Esophagus squamous epithelium (tissue), 5 donors: ENCODE measurements around the gene SLC17A6. TPM values are rescaled to one million over a fixed set of nuclear protein-coding genes. Genes with fewer than 3 reads are reported as not detected.

Source experiments
- DNase-seq: peaks from one replicate; lab custom pipeline; 2025; lab: John Stamatoyannopoulos, UW
- H3K27ac ChIP-seq, 4 donors: fragments of 200-600 bp; sonication (generic); one replicate each; pipeline ENCODE4 v1.5.1; 2016 to 2019; ENCODE audit warnings: mild to moderate bottlenecking in 1 of 4
- H3K27me3 ChIP-seq, 4 donors: fragments of 200-600 bp; sonication (generic); 1 replicate in 3 of 4; 2 replicates in 1 of 4; pipeline versions ENCODE4 v1.5.1 to v1.6.0; 2017 to 2021; ENCODE audit warnings: antibody characterized with exemption in 1 of 4
- H3K36me3 ChIP-seq, 3 donors: fragments of 200-600 bp; sonication (generic); one replicate each; pipeline ENCODE4 v1.5.1; 2016 to 2019
- H3K4me1 ChIP-seq, 3 donors: fragments of 200-600 bp; sonication (generic); one replicate each; pipeline ENCODE4 v1.5.1; 2017 to 2019
- H3K4me3 ChIP-seq, 4 donors: fragments of 200-600 bp; sonication (generic); 1 replicate in 3 of 4; 2 replicates in 1 of 4; pipeline ENCODE4 v1.5.1; 2016 to 2019; ENCODE audit warnings: mild to moderate bottlenecking in 2 of 4, moderate library complexity in 1 of 4
- H3K9me3 ChIP-seq, 3 donors: fragments of 200-600 bp; sonication (generic); one replicate each; pipeline ENCODE4 v1.5.1; 2016 to 2019
- CTCF ChIP-seq, 6 experiments: fragments of 450-650 bp in 4 of 6; fragments of 200-600 bp in 2 of 6; sonication (generic) in 2 of 6; IDR thresholded peaks; one replicate each; pipeline ENCODE4 v1.5.1; 2016 to 2019; ENCODE audit warnings: antibody characterized with exemption in 6 of 6, mild to moderate bottlenecking in 4 of 6, moderate library complexity in 4 of 6
- POLR2A ChIP-seq, 4 donors: fragments of 450-650 bp; IDR thresholded peaks; one replicate each; pipeline ENCODE4 v1.6.1; 2017; ENCODE audit warnings: antibody characterized with exemption in 4 of 4, mild to moderate bottlenecking in 4 of 4, moderate library complexity in 3 of 4
- WGBS, 2 donors: methylation state at CpG; one replicate each; pipeline ENCODE4 v1.1.5; 2018; 5-methylcytosine and 5-hydroxymethylcytosine counted together
- intact Hi-C: fragments of 100-400 bp; cut with DNase I; formaldehyde crosslinking; loops from one replicate; pipeline ENCODE4 v1.15.0; 2022
- total RNA-seq, 4 donors: library from RNA; depleted of rRNA; stranded (reverse); fragments of >200 nt; gene quantifications; one replicate each; pipeline ENCODE4 v1.1.0, GENCODE V29; 2016
- donor health status: DM: yes; HTN: yes; CAD: no.

The SLC17A6 gene
- total RNA-seq, 4 donors from 2014 or later = not detected

GRCh38 chr11:22347857-22348487 is 9.8 kb downstream of the SLC17A6 start:
- Histone ChIP-seq H3K27ac (no peak overlapping the region), H3K4me3 (no peak overlapping the region), H3K36me3 (no peaks in the 10 kb centered on the region), H3K9me3 (no peaks in the 10 kb centered on the region), H3K4me1 (peaks cover 0 to 4% (median 0%) of the 10 kb centered on the region in 3 donors), H3K27me3 (peaks cover 0 to 39% (median 7%) of the 10 kb centered on the region in 4 donors)
- DNase-seq = no peak
- TF ChIP-seq POLR2A (IDR thresholded peaks at IDR 0.05) (no peak), CTCF (IDR thresholded peaks at IDR 0.05) (no peak)
- intact Hi-C loops = no loop called here
- 87 to 88% methylated on average over 4 of the region's 4 CpGs for WGBS, 2 donors

- no peaks in the 10 kb centered on the region for H3K4me1 ChIP-seq
- no peaks in the 10 kb centered on the region for H3K9me3 ChIP-seq
- WGBS, 2 donors = 48 to 63% methylated on average over 2 of the region's 2 CpGs
- no peaks in the 10 kb centered on the region for H3K36me3 ChIP-seq
- DNase-seq = no peak
- TF ChIP-seq CTCF (IDR thresholded peaks at IDR 0.05) (no peak), POLR2A (IDR thresholded peaks at IDR 0.05) (no peak)
- peaks cover 0 to 24% (median 0%) of the 10 kb centered on the region in 4 donors for H3K27me3 ChIP-seq
- intact Hi-C loops = no loop called here
- H3K4me3 ChIP-seq = no peak overlapping the region
- no peak overlapping the region for H3K27ac ChIP-seq
These were observed 11.3 kb downstream of the SLC17A6 start for GRCh38 chr11:22349491-22349890.

GRCh38 chr11:22359295-22359694 is 21.1 kb downstream of the SLC17A6 start:
- TF ChIP-seq POLR2A (IDR thresholded peaks at IDR 0.05) (no peak), CTCF (IDR thresholded peaks at IDR 0.05) (no peak)
- DNase-seq = no peak
- H3K27ac ChIP-seq = no peak overlapping the region
- H3K4me3 ChIP-seq = no peak overlapping the region
- H3K27me3 ChIP-seq = no peaks in the 10 kb centered on the region
- H3K9me3 ChIP-seq = no peaks in the 10 kb centered on the region
- H3K36me3 ChIP-seq = no peaks in the 10 kb centered on the region
- H3K4me1 ChIP-seq = no peaks in the 10 kb centered on the region
- intact Hi-C loops = no loop called here
- WGBS, 2 donors = 71 to 74% methylated on average over 2 of the region's 2 CpGs

GRCh38 chr11:22371160-22371559 is 33.0 kb downstream of the SLC17A6 start:
- H3K36me3 ChIP-seq = no peaks in the 10 kb centered on the region
- H3K4me1 ChIP-seq = no peaks in the 10 kb centered on the region
- DNase-seq = no peak
- WGBS, 2 donors = 16 to 29% methylated on average over 3 of the region's 3 CpGs
- intact Hi-C loops = no loop called here
- H3K27me3 ChIP-seq = no peaks in the 10 kb centered on the region
- H3K27ac ChIP-seq = no peak overlapping the region
- TF ChIP-seq CTCF (IDR thresholded peaks at IDR 0.05) (no peak), POLR2A (IDR thresholded peaks at IDR 0.05) (no peak)
- H3K4me3 ChIP-seq = no peak overlapping the region
- H3K9me3 ChIP-seq = no peaks in the 10 kb centered on the region

GRCh38 chr11:22387126-22387525 is 48.9 kb downstream of the SLC17A6 start:
- H3K4me3 ChIP-seq = no peak overlapping the region
- WGBS, 2 donors = 45 to 47% methylated on average over 1 of the region's 1 CpG
- H3K36me3 ChIP-seq = no peaks in the 10 kb centered on the region
- no peak overlapping the region for H3K27ac ChIP-seq
- TF ChIP-seq CTCF (IDR thresholded peaks at IDR 0.05) = no peak
- no peak for TF ChIP-seq POLR2A (IDR thresholded peaks at IDR 0.05)
- intact Hi-C loops = no loop called here
- no peaks in the 10 kb centered on the region for H3K27me3 ChIP-seq
- no peaks in the 10 kb centered on the region for H3K4me1 ChIP-seq
- no peak for DNase-seq
- no peaks in the 10 kb centered on the region for H3K9me3 ChIP-seq
